Muscle layer of colon (tissue), 2 donors: Measurements from ENCODE around the gene CD244.
"Not testable (repeated sequence)": the region's sequence is repeated elsewhere in the genome, so short reads cannot be mapped to it uniquely, and the experiment has no call there.

ENCODE experiments used
- H3K27ac ChIP-seq: one replicate; pipeline ENCODE4 v1.7.0; 2013; ENCODE audit warnings: low read depth, mild to moderate bottlenecking, low read length, moderate library complexity
- H3K27me3 ChIP-seq, 2 donors: one replicate each; pipeline ENCODE4 v1.7.0; 2013; ENCODE audit warnings: low read length in 2 of 2, mild to moderate bottlenecking in 2 of 2; ENCODE audit not compliant: insufficient read depth in 2 of 2, control insufficient read depth in 1 of 2
- H3K36me3 ChIP-seq: one replicate; pipeline ENCODE4 v1.7.0; 2013; ENCODE audit warnings: mild to moderate bottlenecking, low read length; ENCODE audit not compliant: insufficient read depth
- H3K4me1 ChIP-seq: one replicate; pipeline ENCODE4 v1.7.0; 2013; ENCODE audit warnings: mild to moderate bottlenecking, low read length; ENCODE audit not compliant: insufficient read depth
- H3K4me3 ChIP-seq, 2 donors: one replicate each; pipeline ENCODE4 v1.7.0; 2013; ENCODE audit warnings: low read length in 2 of 2, low read depth in 1 of 2, mild to moderate bottlenecking in 1 of 2, moderate library complexity in 1 of 2
- H3K9ac ChIP-seq: one replicate; pipeline ENCODE4 v1.7.0; 2013; ENCODE audit warnings: low read length
- H3K9me3 ChIP-seq: one replicate; pipeline ENCODE4 v1.7.0; 2013; ENCODE audit warnings: mild to moderate bottlenecking, low read length
- donor health status: abdominal sarcoma.
- donor health status: Adenocarcinoma of cecum.

The CD244 gene

DNA sequence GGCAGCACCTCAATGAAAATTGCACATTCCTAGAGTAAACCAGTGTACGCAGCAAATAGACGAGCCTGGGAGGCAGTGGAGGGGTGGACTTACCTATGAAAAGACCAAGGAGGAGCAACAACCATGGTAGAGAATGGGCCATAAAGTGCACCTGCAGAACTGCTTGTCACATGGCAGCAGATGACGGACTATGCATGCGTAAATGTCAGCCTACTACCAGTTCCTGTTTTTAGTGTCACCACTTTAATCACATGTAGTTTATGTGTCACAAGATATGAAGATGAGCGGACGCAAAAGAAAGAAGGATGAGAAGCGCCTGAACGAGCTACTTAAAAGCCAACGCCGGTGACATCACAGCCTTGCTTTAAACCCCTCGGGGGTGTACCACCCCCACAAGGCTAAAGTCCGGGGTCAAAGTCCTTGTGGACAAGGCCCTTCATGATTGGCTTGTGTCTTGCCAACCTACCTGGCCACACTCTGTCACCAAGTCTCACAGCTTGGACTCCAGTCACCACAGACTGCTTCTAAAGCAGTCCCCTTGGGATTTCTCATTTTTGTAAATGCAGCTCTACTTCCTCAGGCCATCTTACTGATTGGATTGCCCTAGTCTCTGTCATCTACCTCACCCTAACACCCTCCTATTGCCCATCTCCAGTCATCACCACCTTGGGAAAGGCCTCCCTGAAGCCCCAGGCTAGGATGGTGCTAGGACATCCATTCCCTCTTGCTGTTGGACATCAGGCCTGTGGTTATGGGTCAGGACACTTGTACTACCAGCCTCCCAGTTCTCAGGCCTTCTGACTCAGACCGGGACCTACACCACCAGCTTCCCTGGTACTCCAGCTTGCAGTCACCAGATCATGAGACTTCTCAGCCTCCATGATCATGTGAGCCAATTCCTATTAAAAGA, 72.7 kb downstream of the CD244 start:
- Histone ChIP-seq H3K27ac (no peak overlapping the region), H3K36me3 (no peaks in the 10 kb centered on the region), H3K4me3 (no peak overlapping the region), H3K9ac (no peak overlapping the region), H3K4me1 (no peaks in the 10 kb centered on the region), H3K9me3 (no peaks in the 10 kb centered on the region), H3K27me3 (no peaks in the 10 kb centered on the region)

GRCh38 chr1:160789051-160789701, 73.5 kb downstream of the CD244 start:
- no peaks in the 10 kb centered on the region for H3K36me3 ChIP-seq
- H3K4me1 ChIP-seq: no peaks in the 10 kb centered on the region
- no peak overlapping the region for H3K27ac ChIP-seq
- H3K9ac ChIP-seq: no peak overlapping the region
- H3K27me3 ChIP-seq: no peaks in the 10 kb centered on the region
- no peaks in the 10 kb centered on the region for H3K9me3 ChIP-seq
- H3K4me3 ChIP-seq: no peak overlapping the region

DNA sequence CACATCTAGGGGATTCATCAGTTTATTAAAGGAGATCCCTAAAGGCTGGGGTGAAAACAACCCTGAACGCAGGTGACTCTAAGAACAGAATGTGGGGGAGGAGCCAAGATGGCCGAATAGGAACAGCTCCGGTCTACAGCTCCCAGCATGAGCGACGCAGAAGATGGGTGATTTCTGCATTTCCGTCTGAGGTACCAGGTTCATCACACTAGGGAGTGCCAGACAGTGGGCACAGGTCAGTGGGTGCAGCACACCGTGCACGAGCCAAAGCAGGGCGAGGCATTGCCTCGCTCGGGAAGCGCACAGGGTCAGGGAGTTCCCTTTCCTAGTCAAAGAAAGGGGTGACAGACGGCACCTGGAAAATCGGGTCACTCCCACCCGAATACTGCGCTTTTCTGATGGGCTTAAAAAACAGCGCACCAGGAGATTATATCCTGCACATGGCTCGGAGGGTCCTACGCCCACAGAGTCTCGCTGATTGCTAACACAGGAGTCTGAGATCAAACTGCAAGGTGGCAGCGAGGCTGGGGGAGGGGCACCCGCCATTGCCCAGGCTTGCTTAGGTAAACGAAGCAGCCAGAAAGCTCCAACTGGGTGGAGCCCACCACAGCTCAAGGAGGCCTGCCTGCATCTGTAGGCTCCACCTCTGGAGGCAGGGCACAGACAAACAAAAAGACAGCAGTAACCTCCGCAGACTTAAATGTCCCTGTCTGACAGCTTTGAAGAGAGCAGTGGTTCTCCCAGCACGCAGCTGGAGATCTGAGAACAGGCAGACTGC, 79.5 kb downstream of the CD244 start:
- not testable (repeated sequence) for H3K36me3 ChIP-seq, H3K4me3 ChIP-seq, H3K27ac ChIP-seq, H3K27me3 ChIP-seq, H3K9ac ChIP-seq, H3K9me3 ChIP-seq, H3K4me1 ChIP-seq

- H3K36me3 ChIP-seq: no peaks in the 10 kb centered on the region
- no peaks in the 10 kb centered on the region for H3K4me1 ChIP-seq
- H3K27me3 ChIP-seq: no peaks in the 10 kb centered on the region
- H3K9me3 ChIP-seq: no peaks in the 10 kb centered on the region
- no peak overlapping the region for H3K27ac ChIP-seq
- no peak overlapping the region for H3K4me3 ChIP-seq
- no peak overlapping the region for H3K9ac ChIP-seq
Measured at GRCh38 chr1:160781914-160782689, 80.6 kb downstream of the CD244 start.

GRCh38 chr1:160781186-160781766, 81.4 kb downstream of the CD244 start:
- Histone ChIP-seq H3K27me3 (no peaks in the 10 kb centered on the region), H3K36me3 (no peaks in the 10 kb centered on the region), H3K9ac (no peak overlapping the region), H3K9me3 (no peaks in the 10 kb centered on the region), H3K27ac (no peak overlapping the region), H3K4me1 (no peaks in the 10 kb centered on the region), H3K4me3 (no peak overlapping the region)

- no peak overlapping the region for H3K27ac ChIP-seq
Measured at GRCh38 chr1:160780398-160780755, 82.3 kb downstream of the CD244 start.

More at GRCh38 chr1:160780398-160780755, 82.3 kb downstream of the CD244 start:
- Histone ChIP-seq H3K4me3 (no peak overlapping the region), H3K9ac (no peak overlapping the region), H3K27me3 (no peaks in the 10 kb centered on the region), H3K36me3 (no peaks in the 10 kb centered on the region), H3K9me3 (no peaks in the 10 kb centered on the region), H3K4me1 (no peaks in the 10 kb centered on the region)
